HG02938 (cell line): ENCODE measurements around the gene CDC42BPG.

ENCODE experiments used
- ATAC-seq: cut with Tn5 transposase; IDR thresholded peaks from one replicate; pipeline ENCODE4 v1.9.1; 2021; ENCODE audit warnings: mild to moderate bottlenecking, moderate library complexity; ENCODE audit not compliant: unreplicated experiment

The CDC42BPG gene

GRCh38 chr11:64791781-64792291 is 52.6 kb downstream of the CDC42BPG start:
- ATAC-seq = no peak

DNA sequence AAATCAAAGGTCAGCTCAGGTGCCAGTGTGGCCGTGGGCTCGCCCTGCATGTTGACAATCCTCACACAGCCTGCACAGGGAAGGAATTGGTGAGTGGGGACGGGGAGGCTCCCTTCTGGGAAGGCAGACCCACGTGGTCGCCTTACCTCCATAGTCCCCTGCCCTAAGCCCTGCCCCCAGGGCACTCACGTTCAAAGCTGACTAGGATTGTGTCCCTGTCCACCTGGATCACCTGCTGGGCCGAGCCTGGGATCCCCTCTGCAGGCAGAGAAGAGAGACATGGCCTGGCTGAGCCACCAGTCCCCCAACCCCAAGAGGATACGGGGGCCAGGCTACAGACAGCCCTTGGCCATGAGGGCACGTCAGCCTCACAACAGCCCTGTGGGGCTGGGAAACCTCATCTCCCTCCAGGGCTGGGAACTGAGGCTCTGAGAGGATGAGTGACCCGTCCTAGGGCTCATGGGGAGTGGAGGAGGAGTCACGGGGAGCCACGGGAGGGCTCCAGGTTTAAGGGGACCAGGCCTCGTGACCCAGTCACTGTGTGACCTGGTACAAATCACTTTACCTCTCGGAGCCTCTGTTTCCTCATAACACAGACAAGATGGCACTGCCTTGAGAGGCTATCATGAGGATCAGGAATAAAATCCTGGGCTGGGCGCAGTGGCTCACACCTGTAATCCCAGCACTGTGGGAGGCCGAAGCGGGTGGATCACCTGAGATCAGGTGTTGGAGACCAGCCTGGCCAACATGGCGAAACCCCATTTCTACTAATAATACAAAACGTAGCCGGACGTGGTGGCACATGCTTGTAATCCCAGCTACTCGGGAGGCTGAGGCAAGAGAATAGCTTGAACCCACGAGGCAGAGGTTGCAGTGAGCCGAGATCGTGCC is 54.0 kb downstream of the CDC42BPG start:
- no peak for ATAC-seq

DNA sequence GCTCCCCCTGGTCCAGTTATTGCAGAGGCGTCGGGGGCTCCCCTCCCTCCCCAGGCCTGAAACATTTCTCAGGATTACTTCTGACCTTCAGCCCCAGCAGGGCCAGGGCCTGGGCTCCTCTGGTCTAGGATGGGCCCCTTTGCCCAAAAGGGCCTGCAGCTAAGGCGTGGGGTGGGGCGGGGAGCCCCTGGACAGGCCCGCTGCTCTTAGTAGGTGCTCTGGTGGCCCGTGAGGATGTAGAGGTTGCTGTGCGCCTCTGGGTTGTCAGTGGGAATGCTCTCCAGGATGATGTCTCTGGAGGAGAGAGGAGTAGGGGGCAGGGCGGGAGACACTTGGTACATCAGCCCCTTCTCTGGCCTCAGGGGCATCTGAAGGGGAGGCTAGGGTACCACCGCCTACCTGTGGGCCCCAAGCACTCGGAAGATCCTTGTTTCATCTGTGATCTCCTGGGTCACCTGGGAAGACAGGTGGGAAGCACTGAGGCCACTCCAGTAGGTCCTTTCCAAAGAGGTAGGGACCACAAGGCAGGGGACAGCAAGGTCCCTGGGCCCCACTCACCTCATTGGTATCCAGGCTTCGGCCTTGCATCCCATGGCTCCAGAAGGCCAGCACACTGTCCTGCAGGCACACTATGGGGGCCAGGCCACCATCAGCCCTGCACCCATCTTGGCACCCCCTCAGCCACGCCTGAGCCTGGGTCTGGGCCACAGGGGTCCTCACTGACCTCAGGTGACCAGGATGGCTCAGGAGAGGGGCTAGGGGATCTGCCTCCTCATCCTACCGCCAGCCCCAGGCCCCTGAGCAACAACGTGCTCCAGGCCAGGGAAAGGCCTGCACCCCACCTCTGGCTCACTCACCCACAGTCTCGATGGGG is 54.9 kb downstream of the CDC42BPG start:
- ATAC-seq = no peak

GRCh38 chr11:64788321-64789215 is 55.9 kb downstream of the CDC42BPG start:
- no peak for ATAC-seq

DNA sequence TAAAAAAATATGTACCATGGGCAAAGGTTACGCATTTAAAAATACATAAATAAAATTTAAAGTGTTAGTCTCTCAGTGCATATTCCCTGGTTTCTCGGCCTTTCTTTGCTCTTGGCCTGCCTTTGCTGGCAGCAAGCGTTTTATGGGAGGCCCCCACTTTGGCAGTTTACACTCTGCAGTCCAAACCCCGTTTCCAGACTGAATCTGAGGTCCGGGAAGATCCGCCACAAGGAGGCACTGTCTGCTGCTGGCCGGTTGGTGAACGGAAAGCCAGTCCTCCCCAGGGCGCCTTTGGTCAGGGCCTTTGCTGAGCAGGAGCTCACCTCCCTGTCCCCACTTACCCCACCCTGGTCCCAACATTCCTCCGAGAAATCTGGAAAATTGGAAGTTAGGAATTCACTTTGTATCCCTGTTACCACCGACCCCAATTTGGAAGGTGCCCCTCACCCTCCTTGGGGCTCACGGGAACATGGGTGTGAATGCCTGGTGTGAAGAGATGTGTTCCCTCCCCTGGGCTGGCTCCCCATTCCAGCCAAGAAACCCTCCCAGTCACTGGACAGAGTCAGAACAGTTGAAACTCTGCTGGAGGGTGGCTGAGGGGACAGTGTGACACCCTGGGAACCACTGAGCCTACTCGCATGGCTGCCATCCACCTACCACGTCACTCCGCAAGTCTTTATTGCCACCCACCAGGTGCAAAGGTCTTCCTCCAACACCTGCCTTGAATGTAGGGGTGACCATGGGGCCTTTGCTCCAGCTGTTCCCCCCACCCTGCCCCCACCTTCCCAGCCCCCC is 56.7 kb downstream of the CDC42BPG start:
- no peak for ATAC-seq

DNA sequence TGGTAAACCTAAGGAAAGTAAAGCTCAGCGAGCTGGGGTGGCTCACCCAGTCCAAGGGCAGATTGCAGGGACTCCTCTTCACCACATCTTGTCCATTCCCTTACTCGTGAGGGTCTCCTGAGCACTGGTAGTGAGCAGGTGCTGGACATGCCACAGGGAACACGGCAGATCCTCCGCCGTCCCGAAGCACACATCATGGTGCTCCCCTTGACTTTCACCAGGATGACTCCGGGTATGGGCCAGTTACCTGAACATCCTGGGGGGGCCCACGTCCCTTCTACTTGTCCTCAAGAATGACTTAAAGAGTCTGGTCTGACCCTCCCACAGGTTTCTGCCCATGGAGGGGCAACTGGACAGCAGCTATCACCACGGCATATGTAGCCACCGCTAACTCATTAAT is 58.1 kb downstream of the CDC42BPG start:
- no peak for ATAC-seq

DNA sequence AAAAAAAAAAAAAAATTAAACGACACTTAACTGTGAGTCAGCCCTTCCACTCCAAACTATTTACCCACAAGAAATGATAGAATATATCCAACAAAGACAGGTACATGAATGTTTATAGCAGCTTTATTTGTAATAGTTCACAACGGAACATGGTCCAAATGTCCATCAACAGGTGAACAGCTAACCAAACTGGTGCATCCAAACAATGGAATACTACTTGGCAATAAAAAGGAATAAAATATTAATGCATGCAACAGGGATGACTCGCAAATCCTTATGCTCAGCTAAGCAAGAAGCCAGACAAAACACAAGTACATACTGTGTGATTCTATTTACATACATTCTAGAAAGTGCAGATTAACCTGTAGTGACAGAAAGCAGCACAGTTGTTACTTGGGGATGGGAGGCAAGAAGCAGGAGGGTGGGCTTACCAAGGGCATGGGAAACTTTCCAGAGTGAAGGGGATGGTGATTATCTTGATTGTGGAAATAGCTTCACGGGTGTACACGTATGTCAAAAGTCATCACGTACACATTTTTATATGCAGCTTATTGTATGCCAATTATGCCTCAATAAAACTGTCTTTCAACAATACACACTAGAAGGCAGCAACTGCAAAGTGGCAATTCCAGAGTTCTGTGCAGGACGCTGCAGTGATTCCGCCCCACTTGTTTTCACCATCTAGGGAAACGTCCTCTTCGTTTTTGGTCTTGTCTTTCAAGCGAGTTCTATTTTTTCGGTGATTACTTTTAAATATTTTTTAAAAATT is 59.5 kb downstream of the CDC42BPG start:
- ATAC-seq = no peak

- peak; percentile 82 for ATAC-seq
These were observed 65.8 kb downstream of the CDC42BPG start, which contains the start of gene SF1 for GRCh38 chr11:64778473-64779298. TSS of gene SF1 (minus strand) at chr11:64778542. CDS start at chr11:64778392, 150 bp downstream.

GRCh38 chr11:64778223-64778472 is 66.3 kb downstream of the CDC42BPG start:
- ATAC-seq = peak; percentile 4

- no peak for ATAC-seq
These were observed 66.8 kb downstream of the CDC42BPG start for GRCh38 chr11:64777449-64778222.

DNA sequence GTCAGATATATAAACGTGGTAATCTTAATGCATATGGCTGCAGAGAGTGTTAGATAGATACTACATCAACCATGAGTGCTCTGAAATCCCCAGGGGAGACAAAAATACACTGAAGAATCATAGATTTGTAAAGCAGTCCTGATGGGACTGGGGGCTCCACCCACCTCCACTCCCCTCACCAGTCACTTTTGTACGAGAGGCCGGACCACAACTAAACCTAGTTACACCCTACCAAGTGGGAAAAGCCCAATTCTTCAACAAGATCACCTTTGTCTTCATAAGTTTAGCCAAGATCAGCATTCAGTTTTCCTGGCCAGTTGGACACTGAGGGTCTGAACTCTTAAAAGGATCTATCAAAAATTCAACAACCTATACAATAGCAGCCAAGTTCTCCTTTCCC is 67.6 kb downstream of the CDC42BPG start:
- ATAC-seq = no peak

DNA sequence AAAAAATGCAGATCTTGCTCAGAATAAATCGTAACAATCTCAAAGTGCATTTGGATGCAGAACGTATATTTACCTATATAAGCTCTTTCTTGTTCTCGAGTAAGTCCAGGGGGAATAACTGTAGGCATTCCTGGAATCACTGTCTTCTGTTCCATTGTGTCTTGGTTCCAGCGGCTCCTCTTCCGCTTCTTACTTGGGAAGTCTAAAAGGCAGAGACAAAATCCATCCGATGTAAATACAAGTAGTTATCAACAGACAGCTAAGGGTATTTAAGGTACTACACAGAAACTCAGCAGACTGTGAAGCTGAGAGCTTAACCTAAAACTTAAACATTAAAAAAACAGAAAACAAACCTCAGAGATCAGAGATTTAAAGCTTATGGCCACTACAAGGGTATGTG is 68.0 kb downstream of the CDC42BPG start:
- ATAC-seq = no peak

GRCh38 chr11:64774144-64774543 is 70.3 kb downstream of the CDC42BPG start:
- no peak for ATAC-seq
